AG04450 (cell line): ENCODE measurements around the gene OVCA2. TPM values are rescaled to one million over a fixed set of nuclear protein-coding genes. Genes with fewer than 3 reads are reported as not detected.

Experiments
- CTCF ChIA-PET: fragments of 300-600, 350-600 bp; formaldehyde crosslinking; extraction: SDS; loops from one replicate; lab custom pipeline; 2022; ENCODE audit warnings: antibody characterized with exemption, inconsistent platforms; lab: Charles Lee
- POLR2A ChIA-PET: fragments of 350-600 bp; formaldehyde crosslinking; extraction: SDS; loops from one replicate; lab custom pipeline; 2021; ENCODE audit warnings: antibody characterized with exemption, inconsistent platforms; lab: Yijun Ruan, JAX
- DNase-seq: peaks from one replicate; pipeline ENCODE4 v3.0.0-alpha.2; 2011; ENCODE audit warnings: low read depth, low spot score
- H3K27ac ChIP-seq: one replicate; pipeline ENCODE4 v1.5.1; 2012; ENCODE audit warnings: low read depth, low read length, control low read depth
- H3K27me3 ChIP-seq: one replicate; pipeline ENCODE4 v1.6.0; 2012; ENCODE audit warnings: low read length; ENCODE audit not compliant: control insufficient read depth, insufficient read depth
- H3K4me3 ChIP-seq: 2 replicates; pipeline ENCODE4 v1.5.1; 2011; ENCODE audit warnings: mild to moderate bottlenecking, low read depth, low read length, control low read depth
- H3K9me3 ChIP-seq: 2 replicates; pipeline ENCODE4 v1.5.1; 2012; ENCODE audit warnings: low read length; ENCODE audit not compliant: control insufficient read depth, insufficient read depth
- CTCF ChIP-seq: IDR thresholded peaks from 2 replicates; pipeline ENCODE4 v1.5.1; 2011; ENCODE audit warnings: low read depth, low read length, control low read depth, inconsistent platforms
- polyA plus RNA-seq: library from polyadenylated mRNA; depleted of rRNA; stranded (reverse); fragments of >200 nt; gene quantifications from 2 replicates; pipeline ENCODE4 v1.2.3, GENCODE V29; 2011

Gene OVCA2
- polyA plus RNA-seq, 1 experiment, result 38.0 TPM

- H3K4me3 ChIP-seq, result no peak overlapping the region
- H3K27ac ChIP-seq, result peak overlapping the region; percentile 87
- TF ChIP-seq CTCF, result no peak
- ChIA-PET CTCF (no interaction called here), POLR2A (interaction anchor here (0.6 to 2.2 kb wide), 7 partner anchors 15 to 111 kb away, joined by 3 to 11 read pairs (median 7); no protein-coding TSS in a partner anchor)
- no peaks in the 10 kb centered on the region; the same call in 1 of the 2 replicates for H3K9me3 ChIP-seq
- no peak for DNase-seq
- no peaks in the 10 kb centered on the region for H3K27me3 ChIP-seq
Observed at GRCh38 chr17:2071024-2071385, 29.2 kb downstream of the OVCA2 start.

GRCh38 chr17:2071455-2072281 is 29.8 kb downstream of the OVCA2 start:
- H3K27me3 ChIP-seq, result no peaks in the 10 kb centered on the region
- POLR2A ChIA-PET, result interaction anchor here (0.6 to 2.2 kb wide), 12 partner anchors 10 to 110 kb away, joined by 3 to 11 read pairs (median 6); no protein-coding TSS in a partner anchor
- CTCF ChIA-PET, result interaction anchor here (0.5 to 1.6 kb wide), 5 partner anchors 10 to 173 kb away, joined by 3 to 6 read pairs (median 5); no protein-coding TSS in a partner anchor
- H3K4me3 ChIP-seq, result no peak overlapping the region
- H3K27ac ChIP-seq, result peak overlapping the region; percentile 87
- TF ChIP-seq CTCF, result no peak
- no peaks in the 10 kb centered on the region; the same call in 1 of the 2 replicates for H3K9me3 ChIP-seq
- peak; percentile 72 for DNase-seq

GRCh38 chr17:2074919-2075318 is 33.1 kb downstream of the OVCA2 start:
- Histone ChIP-seq H3K4me3 (no peak overlapping the region), H3K27me3 (no peaks in the 10 kb centered on the region), H3K27ac (no peak overlapping the region), H3K9me3 (no peaks in the 10 kb centered on the region; the same call in 1 of the 2 replicates)
- TF ChIP-seq CTCF, result no peak
- POLR2A ChIA-PET, result no interaction called here
- no peak for DNase-seq
- CTCF ChIA-PET, result no interaction called here

- TF ChIP-seq CTCF, result peak; percentile 21
- H3K27me3 ChIP-seq, result no peaks in the 10 kb centered on the region
- POLR2A ChIA-PET, result interaction anchor here (0.7 kb wide), 1 partner anchor 16 kb away, joined by 3 read pairs; no protein-coding TSS in a partner anchor
- CTCF ChIA-PET, result interaction anchor here (0.5 kb wide), 1 partner anchor 16 kb away, joined by 4 read pairs; no protein-coding TSS in a partner anchor
- no peak overlapping the region for H3K4me3 ChIP-seq
- H3K27ac ChIP-seq, result peak overlapping the region; percentile 39
- no peaks in the 10 kb centered on the region; the same call in 1 of the 2 replicates for H3K9me3 ChIP-seq
- DNase-seq, result no peak
Observed at GRCh38 chr17:2075336-2076086, 33.7 kb downstream of the OVCA2 start.
